HepG2 (cell line): ENCODE results near the gene MYO1C. TPM values are rescaled to one million over a fixed set of nuclear protein-coding genes. Genes with fewer than 3 reads are reported as not detected.

Experiments
- ATAC-seq: fragments of 200-7000 bp; cut with Tn5 transposase; 3 replicates; pipeline ENCODE4 v1.9.1; 2020; ENCODE audit warnings: mild to moderate bottlenecking, moderate library complexity
- BruUV-seq: library from RNA; stranded (reverse); fragments of 400-500 nt; replicated peaks from 2 replicates; lab custom pipeline; 2021; lab: Mats Ljungman, UMichigan
- CTCF ChIA-PET: fragments of 300-600 bp; formaldehyde crosslinking; extraction: SDS; loops from one replicate; lab custom pipeline; 2021; ENCODE audit warnings: low total read pairs, inconsistent platforms, low intra/inter-chr PET ratio; lab: Yijun Ruan, JAX
- POLR2A ChIA-PET: fragments of 350-600 bp; sonication (Branson Sonifier 250); formaldehyde crosslinking; loops from one replicate; lab custom pipeline; 2020; ENCODE audit warnings: antibody characterized with exemption, inconsistent platforms; lab: Yijun Ruan, JAX
- DNase-seq: peaks from one replicate; pipeline ENCODE4 v3.0.0-alpha.2; 2015; ENCODE audit warnings: low spot score
- FAIRE-seq: peaks from 3 replicates; lab custom pipeline; 2011; peaks lifted over from hg19 to GRCh38; lab: Jason Lieb, UNC
- H2AFZ ChIP-seq: one replicate; pipeline ENCODE4 v1.6.1; 2011; ENCODE audit warnings: low read length, inconsistent platforms
- H3K27ac ChIP-seq: fragments of 300-600 bp; 3 replicates; pipeline ENCODE4 v1.8.0; 2011; ENCODE audit warnings: mixed run types, mild to moderate bottlenecking, mixed read lengths, low read length, inconsistent platforms; ENCODE audit not compliant: insufficient read depth; ENCODE audit errors: extremely low read length
- H3K27me3 ChIP-seq, 2 experiments: fragments of 200-600 bp in 1 of 2; 2 replicates in 1 of 2; 3 replicates in 1 of 2; pipeline versions ENCODE4 v1.6.0 to v1.8.0; 2011; ENCODE audit warnings: low read length in 2 of 2, mild to moderate bottlenecking in 2 of 2, moderate library complexity in 2 of 2, inconsistent platforms in 1 of 2; ENCODE audit not compliant: insufficient read depth in 2 of 2, control insufficient read depth in 1 of 2
- H3K36me3 ChIP-seq, 2 experiments: fragments of 200-600 bp in 1 of 2; replicated peaks in 1 of 2; 2 replicates in 1 of 2; 3 replicates in 1 of 2; pipeline versions ENCODE4 v1.5.1 to v1.8.0; 2011; ENCODE audit warnings: low read length in 2 of 2, inconsistent platforms in 1 of 2; ENCODE audit not compliant: insufficient read depth in 2 of 2, control insufficient read depth in 1 of 2
- H3K4me1 ChIP-seq: 2 replicates; pipeline ENCODE4 v1.5.1; 2012; ENCODE audit warnings: low read length, inconsistent platforms; ENCODE audit not compliant: insufficient read depth
- H3K4me2 ChIP-seq: 2 replicates; pipeline ENCODE4 v1.6.0; 2011; ENCODE audit warnings: low read depth, low read length, inconsistent platforms
- H3K4me3 ChIP-seq, 3 experiments: fragments of 200-600 bp in 1 of 3; sonication (generic), shearing (Covaris generic) in 1 of 3; replicated peaks in 1 of 3; 2 replicates each; pipeline ENCODE4 v1.5.1; 2011 to 2016; ENCODE audit warnings: low read length in 3 of 3, inconsistent platforms in 2 of 3, low read depth in 2 of 3, mild to moderate bottlenecking in 2 of 3, control low read depth in 1 of 3, mixed read lengths in 1 of 3; ENCODE audit not compliant: insufficient read depth in 1 of 3
- H3K79me2 ChIP-seq: one replicate; pipeline ENCODE4 v1.6.1; 2011; ENCODE audit warnings: low read length, inconsistent platforms; ENCODE audit not compliant: insufficient read depth
- H3K9ac ChIP-seq: 2 replicates; pipeline ENCODE4 v1.6.0; 2011; ENCODE audit warnings: mild to moderate bottlenecking, low read depth, low read length, inconsistent platforms; ENCODE audit not compliant: insufficient read depth
- H3K9me3 ChIP-seq: 2 replicates; pipeline ENCODE4 v1.5.1; 2012; ENCODE audit warnings: mild to moderate bottlenecking, low read length
- H4K20me1 ChIP-seq: 2 replicates; pipeline ENCODE4 v1.6.0; 2011; ENCODE audit warnings: inconsistent platforms, mild to moderate bottlenecking, low read length, moderate library complexity; ENCODE audit not compliant: insufficient read depth
- AGO1 ChIP-seq: fragments of 200-400 bp; formaldehyde crosslinking; IDR thresholded peaks from 2 replicates; pipeline ENCODE4 v1.6.1; 2017; ENCODE audit warnings: mild to moderate bottlenecking, low read depth, low read length, moderate library complexity; ENCODE audit not compliant: poor library complexity, severe bottlenecking
- MNT ChIP-seq: fragments of 450-650 bp; IDR thresholded peaks from 2 replicates; pipeline ENCODE4 v1.6.1; 2016
- REPIN1 ChIP-seq: sonication (generic); formaldehyde crosslinking; IDR thresholded peaks from 2 replicates; pipeline ENCODE4 v1.8.0; 2022; ENCODE audit warnings: missing genetic modification reagents, low read depth, mild to moderate bottlenecking, borderline replicate concordance
- SKI ChIP-seq: fragments of 450-650 bp; IDR thresholded peaks from one replicate; pipeline ENCODE4 v1.6.1; 2018; ENCODE audit warnings: mild to moderate bottlenecking; ENCODE audit not compliant: partially characterized antibody
- ZNF18 ChIP-seq: sonication (generic); formaldehyde crosslinking; IDR thresholded peaks from 2 replicates; pipeline ENCODE4 v1.8.0; 2022; ENCODE audit warnings: mild to moderate bottlenecking, missing genetic modification reagents; ENCODE audit not compliant: insufficient replicate concordance
- ZNF891 ChIP-seq: sonication (generic); formaldehyde crosslinking; IDR thresholded peaks from 2 replicates; pipeline ENCODE4 v1.5.0; 2020; ENCODE audit warnings: mild to moderate bottlenecking, missing genetic modification reagents
- WGBS: methylation state at CpG from one replicate; pipeline ENCODE4 v1.1.6; 2017; ENCODE audit warnings: low lambda C conversion rate; 5-methylcytosine and 5-hydroxymethylcytosine counted together
- in situ Hi-C: cut with HindIII; loops from 2 replicates; pipeline ENCODE4 v1.10.0; 2017; ENCODE audit warnings: low pct_unique_long_range_greater_than_20kb; ENCODE audit not compliant: extremely low pct_ligation_motif_present
- intact Hi-C: fragments of 100-400 bp; cut with micrococcal nuclease; formaldehyde crosslinking; loops from one replicate; pipeline ENCODE4 v1.10.0; 2022; ENCODE audit not compliant: unreplicated experiment
- polyA plus RNA-seq, 8 experiments: library from polyadenylated mRNA; depleted of rRNA in 3 of 8; stranded (reverse) in 7 of 8; unstranded in 1 of 8; fragments of >200 nt; fragmentation: Illumina TruSeq in 4 of 8; extraction: Trizol in 4 of 8; gene quantifications; 2 replicates each; pipeline versions ENCODE4 v1.2.1 to v1.2.3, GENCODE V29; 2011 to 2016; ENCODE audit warnings: low read depth in 4 of 8, missing spikeins in 1 of 8, mixed read lengths in 1 of 8; ENCODE audit not compliant: insufficient read depth in 1 of 8
- total RNA-seq, 5 experiments: library from RNA; depleted of rRNA; stranded (reverse); fragments of >200 nt; fragmentation: Illumina TruSeq; extraction: Trizol; gene quantifications; 2 replicates each; pipeline ENCODE4 v1.2.3, GENCODE V29; 2016; ENCODE audit warnings: low read depth in 1 of 5
- TF ChIP-seq, protein P1 (sequence below): sonication (generic); formaldehyde crosslinking; IDR thresholded peaks from 2 replicates; pipeline ENCODE4 v1.5.0; 2020; ENCODE audit warnings: missing genetic modification reagents
- TF ChIP-seq, protein P2 (sequence below): sonication (generic); formaldehyde crosslinking; IDR thresholded peaks from 2 replicates; pipeline ENCODE4 v1.4.0; 2020; ENCODE audit warnings: mild to moderate bottlenecking, missing genetic modification reagents

The MYO1C gene
- total and polyA plus RNA-seq, 2 of the 13 experiments (the other 11 are each of a cell fraction or from before 2014, with no cell fraction given): 22.7 to 40.8 TPM

DNA sequence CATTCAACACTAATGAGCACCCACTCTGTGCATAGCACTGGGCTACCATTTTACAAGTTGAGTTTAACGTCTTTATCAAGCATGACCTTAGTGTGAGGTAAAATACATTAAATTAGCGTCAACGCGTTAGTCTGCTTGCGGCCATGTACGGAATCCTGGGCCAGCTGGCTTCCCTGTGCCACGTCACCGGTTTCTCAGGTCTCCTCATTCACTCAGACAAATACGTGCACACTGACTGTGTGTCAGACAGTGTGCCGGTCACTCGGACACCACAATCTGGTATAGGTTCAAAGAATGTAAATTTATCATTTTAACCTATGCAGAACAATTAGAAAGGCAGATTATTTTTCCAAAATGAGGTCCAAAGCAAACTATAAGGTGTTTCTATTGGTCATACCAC is 71.0 kb downstream of the MYO1C start:
- H3K4me1 ChIP-seq: no peaks in the 10 kb centered on the region
- TSS peak; percentile 63 for BruUV-seq
- H3K27me3 ChIP-seq: no peaks in the 10 kb centered on the region
- DNase-seq (no peak), FAIRE-seq (no peak), ATAC-seq (no peak)
- in situ Hi-C loops: no loop called here
- H3K36me3 ChIP-seq: peaks cover 11 to 45% of the 10 kb centered on the region in 2 experiments; a peak in 4 of 5 replicates
- H3K27ac ChIP-seq: no peak overlapping the region
- 0 out of 2 replicates have a peak, but pooled peaks cover 3% of the 10 kb centered on the region for H4K20me1 ChIP-seq
- POLR2A ChIA-PET: no interaction called here
- 96% methylated on average over 11 of the region's 11 CpGs for WGBS
- no peaks in the 10 kb centered on the region for H3K9me3 ChIP-seq
- no peak overlapping the region for H3K4me3 ChIP-seq
- peaks cover 13% of the 10 kb centered on the region for H3K79me2 ChIP-seq
- CTCF ChIA-PET: no interaction called here
- intact Hi-C loops: no loop called here
- H3K9ac ChIP-seq: no peak overlapping the region
- H3K4me2 ChIP-seq: no peak overlapping the region
- H2AFZ ChIP-seq: no peak overlapping the region
- TF ChIP-seq, protein P1, sequence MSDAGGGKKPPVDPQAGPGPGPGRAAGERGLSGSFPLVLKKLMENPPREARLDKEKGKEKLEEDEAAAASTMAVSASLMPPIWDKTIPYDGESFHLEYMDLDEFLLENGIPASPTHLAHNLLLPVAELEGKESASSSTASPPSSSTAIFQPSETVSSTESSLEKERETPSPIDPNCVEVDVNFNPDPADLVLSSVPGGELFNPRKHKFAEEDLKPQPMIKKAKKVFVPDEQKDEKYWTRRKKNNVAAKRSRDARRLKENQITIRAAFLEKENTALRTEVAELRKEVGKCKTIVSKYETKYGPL (CRISPR knock-in tag): no peak
- no peak for TF ChIP-seq ZNF18
- no peak for TF ChIP-seq REPIN1 (CRISPR knock-in tag)
- TF ChIP-seq ZNF891 (CRISPR knock-in tag): no peak
- no peak for TF ChIP-seq MNT
- no peak for TF ChIP-seq SKI
- TF ChIP-seq AGO1: no peak
- TF ChIP-seq, protein P2, sequence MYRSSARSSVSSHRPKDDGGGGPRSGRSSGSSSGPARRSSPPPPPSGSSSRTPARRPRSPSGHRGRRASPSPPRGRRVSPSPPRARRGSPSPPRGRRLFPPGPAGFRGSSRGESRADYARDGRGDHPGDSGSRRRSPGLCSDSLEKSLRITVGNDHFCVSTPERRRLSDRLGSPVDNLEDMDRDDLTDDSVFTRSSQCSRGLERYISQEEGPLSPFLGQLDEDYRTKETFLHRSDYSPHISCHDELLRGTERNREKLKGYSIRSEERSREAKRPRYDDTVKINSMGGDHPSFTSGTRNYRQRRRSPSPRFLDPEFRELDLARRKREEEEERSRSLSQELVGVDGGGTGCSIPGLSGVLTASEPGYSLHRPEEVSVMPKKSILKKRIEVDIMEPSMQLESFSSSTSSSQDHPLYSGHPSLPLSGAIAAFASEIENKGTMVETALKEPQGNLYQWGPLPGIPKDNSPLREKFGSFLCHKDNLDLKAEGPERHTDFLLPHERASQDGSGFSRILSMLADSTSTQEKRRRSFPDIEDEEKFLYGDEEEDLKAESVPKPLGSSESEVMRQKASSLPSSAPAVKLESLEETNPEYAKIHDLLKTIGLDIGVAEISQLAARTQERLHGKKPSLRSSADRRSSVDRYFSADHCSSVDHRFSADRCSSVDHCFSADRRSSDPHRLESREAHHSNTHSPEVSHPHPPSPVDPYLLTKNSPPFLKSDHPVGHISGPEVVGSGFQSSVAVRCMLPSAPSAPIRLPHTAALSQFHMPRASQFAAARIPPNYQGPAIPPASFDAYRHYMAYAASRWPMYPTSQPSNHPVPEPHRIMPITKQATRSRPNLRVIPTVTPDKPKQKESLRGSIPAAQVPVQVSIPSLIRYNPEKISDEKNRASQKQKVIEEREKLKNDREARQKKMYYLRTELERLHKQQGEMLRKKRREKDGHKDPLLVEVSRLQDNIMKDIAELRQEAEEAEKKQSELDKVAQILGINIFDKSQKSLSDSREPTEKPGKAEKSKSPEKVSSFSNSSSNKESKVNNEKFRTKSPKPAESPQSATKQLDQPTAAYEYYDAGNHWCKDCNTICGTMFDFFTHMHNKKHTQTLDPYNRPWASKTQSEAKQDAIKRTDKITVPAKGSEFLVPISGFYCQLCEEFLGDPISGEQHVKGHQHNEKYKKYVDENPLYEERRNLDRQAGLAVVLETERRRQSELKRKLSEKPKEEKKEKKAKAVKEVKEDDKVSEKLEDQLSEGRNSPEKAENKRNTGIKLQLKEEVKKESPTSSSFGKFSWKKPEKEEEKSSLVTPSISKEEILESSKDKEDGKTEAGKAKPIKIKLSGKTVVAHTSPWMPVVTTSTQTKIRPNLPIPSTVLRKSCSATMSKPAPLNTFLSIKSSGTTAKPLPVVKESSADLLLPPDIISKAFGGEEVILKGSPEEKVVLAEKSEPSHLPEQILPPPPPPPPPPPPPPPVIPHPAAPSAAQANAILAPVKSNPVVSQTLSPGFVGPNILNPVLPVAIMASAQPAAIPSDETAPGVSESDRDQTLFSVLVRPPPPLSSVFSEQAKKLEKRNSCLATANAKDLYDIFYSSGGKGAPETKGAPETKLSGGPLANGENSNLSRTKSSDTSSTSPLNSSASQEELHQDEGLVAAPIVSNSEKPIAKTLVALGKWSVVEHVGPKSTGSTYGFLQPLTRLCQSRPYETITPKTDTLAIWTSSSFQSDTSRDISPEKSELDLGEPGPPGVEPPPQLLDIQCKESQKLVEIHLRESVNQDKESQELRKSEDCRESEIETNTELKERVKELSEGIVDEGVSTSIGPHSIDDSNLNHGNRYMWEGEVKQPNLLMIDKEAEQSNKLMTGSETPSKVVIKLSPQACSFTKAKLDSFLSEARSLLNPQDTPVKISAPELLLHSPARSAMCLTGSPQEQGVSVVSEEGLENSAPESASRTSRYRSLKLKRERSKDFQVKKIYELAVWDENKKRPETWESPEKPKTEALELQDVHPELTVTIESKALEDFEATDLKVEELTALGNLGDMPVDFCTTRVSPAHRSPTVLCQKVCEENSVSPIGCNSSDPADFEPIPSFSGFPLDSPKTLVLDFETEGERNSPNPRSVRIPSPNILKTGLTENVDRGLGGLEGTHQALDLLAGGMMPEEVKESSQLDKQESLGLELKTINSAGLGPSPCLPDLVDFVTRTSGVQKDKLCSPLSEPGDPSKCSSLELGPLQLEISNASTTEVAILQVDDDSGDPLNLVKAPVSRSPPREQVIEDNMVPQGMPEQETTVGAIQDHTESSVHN (CRISPR knock-in tag): no peak
